Activated CD4-positive, alpha-beta T cell treated with anti-CD3 and anti-CD28 coated beads, Interleukin-2, amount 10 ng/mL, durations not matched to agents 24 days and 14 days (primary cell): ENCODE measurements around the gene ALPK1. TPM values are rescaled to one million over a fixed set of nuclear protein-coding genes. Genes with fewer than 3 reads are reported as not detected.

Source experiments
- DNase-seq: peaks from one replicate; pipeline ENCODE4 v3.0.0; 2022
- H3K27ac Mint-ChIP-seq: one replicate; pipeline ENCODE4 v1.8.0; 2022; ENCODE audit warnings: mild to moderate bottlenecking, mixed read lengths
- H3K27me3 Mint-ChIP-seq: one replicate; pipeline ENCODE4 v1.8.0; 2022; ENCODE audit warnings: mixed read lengths
- H3K36me3 Mint-ChIP-seq: one replicate; pipeline ENCODE4 v1.8.0; 2022; ENCODE audit warnings: low read depth, mild to moderate bottlenecking, mixed read lengths
- H3K4me1 Mint-ChIP-seq: one replicate; pipeline ENCODE4 v1.8.0; 2021; ENCODE audit warnings: mixed read lengths
- H3K4me3 Mint-ChIP-seq: one replicate; pipeline ENCODE4 v1.8.0; 2022; ENCODE audit warnings: mild to moderate bottlenecking, moderate library complexity, mixed read lengths
- H3K9me3 Mint-ChIP-seq: one replicate; pipeline ENCODE4 v1.8.0; 2021; ENCODE audit warnings: mixed read lengths
- intact Hi-C: fragments of 100-400 bp; cut with micrococcal nuclease; formaldehyde crosslinking; loops from one replicate; pipeline ENCODE4 v1.15.1; 2023
- total RNA-seq: library from RNA; stranded (reverse); gene quantifications from 2 replicates; pipeline ENCODE4 v1.2.3, GENCODE V29; 2022

ALPK1 gene
- 8.8 and 9.1 TPM in 2 replicates for total RNA-seq

DNA sequence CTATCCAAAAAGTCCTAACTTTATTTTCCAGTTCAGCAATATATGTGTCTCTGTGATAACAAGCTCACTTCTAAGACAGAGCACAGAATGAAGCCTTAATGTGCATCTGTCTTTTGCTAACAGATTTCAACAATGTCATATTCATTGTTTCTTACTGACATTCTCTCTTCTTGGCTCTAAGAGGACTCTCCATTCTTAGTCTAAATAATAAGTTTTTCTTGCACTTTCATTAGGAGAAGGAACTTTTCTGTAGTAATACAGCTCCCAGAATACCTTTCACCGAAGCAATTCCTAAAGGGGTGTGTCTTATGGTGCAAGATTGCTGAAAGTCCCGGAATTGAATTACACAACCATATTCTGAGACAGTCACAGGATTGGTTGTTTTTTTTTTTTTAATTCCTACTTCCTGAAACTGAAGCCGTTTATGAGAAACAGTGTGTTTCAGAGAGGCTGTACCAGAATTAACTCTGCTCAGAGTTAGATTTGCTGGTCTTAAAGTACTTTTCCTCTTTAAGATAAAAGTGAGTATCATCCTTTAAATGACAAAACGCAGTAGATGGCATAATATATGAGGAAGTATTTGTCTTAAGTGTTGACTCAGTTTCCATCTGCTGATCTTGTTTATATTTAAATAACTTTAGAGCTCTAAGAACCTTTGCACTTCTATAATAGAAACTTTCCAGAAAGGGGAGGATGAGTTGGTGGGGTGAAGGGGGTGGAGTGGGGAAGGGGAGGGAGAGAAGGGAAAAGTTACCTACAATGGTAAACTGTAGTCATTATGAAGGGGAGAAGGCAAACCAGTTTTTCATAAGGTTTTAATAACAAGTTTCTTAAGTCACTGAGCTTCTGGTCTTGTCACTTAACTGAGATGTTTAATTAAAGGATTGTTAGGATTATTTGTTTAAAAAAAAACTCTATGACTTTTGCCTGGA lies at the start of gene ALPK1:
Gene ALPK1, plus strand, starts transcription at position 421 of the 932 bp plus-strand sequence.
- peak within 1 kb of the TSS; percentile 89 for H3K4me3 Mint-ChIP-seq
- peak within 1 kb of the TSS; percentile 89 for H3K27ac Mint-ChIP-seq
- H3K36me3 Mint-ChIP-seq = peaks cover 8% of the 10 kb centered on the region
- H3K9me3 Mint-ChIP-seq = no peaks in the 10 kb centered on the region
- intact Hi-C loops = loop anchor here (1.0 kb wide), 1 partner anchor 9 kb away; no protein-coding TSS in a partner anchor
- no peaks in the 10 kb centered on the region for H3K27me3 Mint-ChIP-seq
- H3K4me1 Mint-ChIP-seq = peaks cover 30% of the 10 kb centered on the region
- peak; percentile 76 for DNase-seq

DNA sequence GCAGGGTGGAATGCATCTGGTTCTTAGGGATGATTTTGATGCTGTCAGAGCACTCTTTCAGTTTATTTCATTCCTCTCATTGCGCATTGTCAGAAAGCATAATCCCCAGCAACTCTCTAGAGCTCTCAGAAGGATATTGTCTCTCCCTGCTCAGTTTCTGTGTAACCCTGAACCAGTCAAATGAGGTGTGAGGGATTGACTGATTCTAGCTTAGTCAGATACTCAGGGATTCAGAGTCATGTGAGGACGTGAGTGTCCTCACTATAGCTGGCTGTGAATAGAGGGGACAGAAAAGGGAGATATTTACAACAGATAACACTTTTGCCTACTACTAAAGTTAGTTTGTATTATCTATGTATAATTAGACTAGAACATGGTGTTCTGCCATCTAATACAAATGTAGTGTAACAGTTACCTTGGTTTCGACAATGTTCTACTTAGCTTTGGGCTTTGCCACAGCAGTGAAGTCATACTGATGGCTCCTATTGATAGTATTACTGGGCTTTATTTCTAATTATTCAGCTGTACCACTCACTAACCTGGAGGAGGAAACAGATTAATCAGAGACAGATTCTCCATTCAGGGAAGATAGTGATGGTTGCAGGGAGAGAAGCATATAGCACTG lies 46.0 kb upstream of the ALPK1 start:
- Mint-ChIP-seq H3K4me1 (no peaks in the 10 kb centered on the region), H3K36me3 (no peaks in the 10 kb centered on the region), H3K27me3 (no peaks in the 10 kb centered on the region), H3K4me3 (no peak overlapping the region), H3K27ac (no peak overlapping the region), H3K9me3 (no peaks in the 10 kb centered on the region)
- DNase-seq = no peak
- intact Hi-C loops = no loop called here

DNA sequence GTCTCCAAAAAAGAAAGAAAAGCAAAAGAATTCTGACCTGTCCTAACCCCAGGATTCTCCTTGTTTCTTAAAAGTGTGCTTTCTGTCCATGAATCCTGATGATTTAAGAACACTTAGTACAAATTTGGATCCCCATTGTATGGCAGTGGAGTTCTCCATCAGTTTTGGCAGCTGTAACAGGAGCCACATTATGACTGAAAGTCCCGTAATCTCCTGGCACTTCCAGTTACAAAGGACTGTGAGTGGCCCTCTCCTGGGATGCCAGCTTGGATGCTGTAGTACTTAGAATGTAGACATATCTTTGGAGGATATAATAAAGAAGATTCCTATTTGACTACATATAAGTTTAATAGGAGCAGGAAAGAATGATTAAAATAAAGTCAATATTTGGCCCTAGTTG lies 44.9 kb upstream of the ALPK1 start:
- H3K4me3 Mint-ChIP-seq = no peak overlapping the region
- no peaks in the 10 kb centered on the region for H3K9me3 Mint-ChIP-seq
- H3K36me3 Mint-ChIP-seq = peaks cover 2% of the 10 kb centered on the region
- H3K27ac Mint-ChIP-seq = no peak overlapping the region
- DNase-seq = no peak
- no peaks in the 10 kb centered on the region for H3K27me3 Mint-ChIP-seq
- H3K4me1 Mint-ChIP-seq = no peaks in the 10 kb centered on the region
- intact Hi-C loops = no loop called here

DNA sequence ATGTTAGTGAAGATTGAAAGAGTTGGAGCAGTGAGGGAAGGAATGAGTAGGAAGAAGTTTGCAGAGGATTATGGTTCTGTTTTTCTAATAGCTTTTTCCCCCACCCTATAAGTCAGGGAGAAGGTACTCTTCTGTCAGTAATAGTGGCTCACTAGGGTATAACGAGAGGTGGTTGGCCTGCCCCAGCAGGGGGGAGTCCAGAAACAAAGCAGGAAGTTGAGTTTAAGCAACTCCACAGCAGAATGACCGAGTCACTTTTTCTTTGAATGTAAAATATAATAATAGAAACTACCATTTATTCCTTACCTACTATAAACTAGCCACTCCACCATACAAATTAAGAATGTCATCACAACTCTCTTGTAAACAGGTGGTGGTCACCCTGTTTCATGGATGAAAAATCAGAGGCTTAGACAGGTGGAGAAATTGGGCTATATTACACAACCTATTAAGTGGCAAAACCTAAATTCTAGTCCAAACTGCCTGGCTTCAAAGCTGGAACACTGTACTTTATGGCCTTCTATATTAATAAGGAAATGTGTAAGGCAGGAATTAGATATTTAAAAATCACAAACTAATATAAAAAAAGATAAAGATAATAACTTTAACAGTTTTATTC lies 43.7 kb upstream of the ALPK1 start:
- Mint-ChIP-seq H3K4me1 (no peaks in the 10 kb centered on the region), H3K36me3 (peaks cover 2% of the 10 kb centered on the region), H3K4me3 (no peak overlapping the region), H3K27ac (no peak overlapping the region), H3K27me3 (no peaks in the 10 kb centered on the region), H3K9me3 (no peaks in the 10 kb centered on the region)
- intact Hi-C loops = no loop called here
- DNase-seq = no peak

DNA sequence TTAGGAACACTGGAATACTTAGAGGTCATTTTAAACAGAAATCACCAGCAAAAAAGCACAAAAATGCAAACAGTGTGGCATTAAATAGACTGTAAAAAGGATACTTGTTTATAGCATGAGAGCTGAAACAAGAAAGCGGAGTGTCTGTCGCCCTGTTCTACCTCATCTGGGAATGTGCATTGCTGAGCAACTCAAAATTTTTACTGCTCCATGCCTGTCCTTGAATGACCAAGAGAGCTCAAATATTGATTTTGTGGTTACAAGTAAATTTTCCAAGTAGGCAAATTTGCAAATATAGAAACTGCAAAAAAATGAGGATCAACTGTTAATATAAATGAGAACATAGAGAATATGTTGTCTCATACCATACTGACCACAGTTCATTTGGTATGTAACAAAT lies 40.1 kb upstream of the ALPK1 start:
- H3K4me3 Mint-ChIP-seq = no peak overlapping the region
- no peaks in the 10 kb centered on the region for H3K4me1 Mint-ChIP-seq
- DNase-seq = no peak
- intact Hi-C loops = no loop called here
- peaks cover 4% of the 10 kb centered on the region for H3K36me3 Mint-ChIP-seq
- no peak overlapping the region for H3K27ac Mint-ChIP-seq
- no peaks in the 10 kb centered on the region for H3K27me3 Mint-ChIP-seq
- H3K9me3 Mint-ChIP-seq = no peaks in the 10 kb centered on the region

DNA sequence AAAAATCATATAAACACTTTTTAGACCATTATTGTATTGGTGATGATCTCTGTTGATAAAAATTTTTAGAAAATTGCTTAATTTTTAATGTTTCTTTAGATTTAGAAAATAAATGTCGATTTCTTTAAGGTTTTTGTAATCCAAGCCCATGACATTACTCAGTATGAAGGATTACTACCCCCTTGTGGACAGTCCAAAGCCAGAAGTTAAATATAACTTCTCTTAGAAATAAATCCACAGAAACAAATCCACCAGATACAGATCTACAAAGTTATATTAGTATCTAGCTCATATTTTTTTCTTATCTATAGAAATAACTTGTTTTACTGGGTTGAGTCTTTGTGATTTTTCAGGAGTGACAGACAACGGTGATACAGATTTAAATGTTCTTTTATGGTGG lies 30.3 kb upstream of the ALPK1 start:
- Mint-ChIP-seq H3K36me3 (peaks cover 23% of the 10 kb centered on the region), H3K9me3 (no peaks in the 10 kb centered on the region), H3K27ac (no peak overlapping the region), H3K27me3 (no peaks in the 10 kb centered on the region), H3K4me3 (no peak overlapping the region), H3K4me1 (peaks cover 15% of the 10 kb centered on the region)
- no peak for DNase-seq
- intact Hi-C loops = no loop called here

DNA sequence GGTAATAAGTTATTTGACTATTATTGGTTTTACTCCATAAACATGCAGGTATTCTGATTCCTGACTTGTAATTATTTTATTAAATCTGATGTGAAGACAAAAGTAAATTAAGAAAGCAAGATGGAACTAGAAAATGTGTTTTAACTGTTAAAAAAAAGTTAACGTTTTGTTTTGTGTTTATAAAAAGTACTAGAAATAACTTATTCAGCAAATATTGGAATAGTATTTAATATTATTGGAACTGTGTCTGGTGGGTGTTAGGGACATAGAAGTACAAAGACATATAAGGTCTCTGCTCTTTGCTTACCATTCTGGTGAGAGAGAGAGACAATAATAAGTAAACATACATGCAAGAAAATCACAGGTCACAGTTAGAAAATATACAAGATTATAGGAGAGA lies 27.1 kb upstream of the ALPK1 start:
- DNase-seq = no peak
- H3K4me3 Mint-ChIP-seq = no peak overlapping the region
- no peak overlapping the region for H3K27ac Mint-ChIP-seq
- peaks cover 30% of the 10 kb centered on the region for H3K4me1 Mint-ChIP-seq
- no peaks in the 10 kb centered on the region for H3K27me3 Mint-ChIP-seq
- no peaks in the 10 kb centered on the region for H3K9me3 Mint-ChIP-seq
- H3K36me3 Mint-ChIP-seq = peaks cover 42% of the 10 kb centered on the region
- intact Hi-C loops = no loop called here

DNA sequence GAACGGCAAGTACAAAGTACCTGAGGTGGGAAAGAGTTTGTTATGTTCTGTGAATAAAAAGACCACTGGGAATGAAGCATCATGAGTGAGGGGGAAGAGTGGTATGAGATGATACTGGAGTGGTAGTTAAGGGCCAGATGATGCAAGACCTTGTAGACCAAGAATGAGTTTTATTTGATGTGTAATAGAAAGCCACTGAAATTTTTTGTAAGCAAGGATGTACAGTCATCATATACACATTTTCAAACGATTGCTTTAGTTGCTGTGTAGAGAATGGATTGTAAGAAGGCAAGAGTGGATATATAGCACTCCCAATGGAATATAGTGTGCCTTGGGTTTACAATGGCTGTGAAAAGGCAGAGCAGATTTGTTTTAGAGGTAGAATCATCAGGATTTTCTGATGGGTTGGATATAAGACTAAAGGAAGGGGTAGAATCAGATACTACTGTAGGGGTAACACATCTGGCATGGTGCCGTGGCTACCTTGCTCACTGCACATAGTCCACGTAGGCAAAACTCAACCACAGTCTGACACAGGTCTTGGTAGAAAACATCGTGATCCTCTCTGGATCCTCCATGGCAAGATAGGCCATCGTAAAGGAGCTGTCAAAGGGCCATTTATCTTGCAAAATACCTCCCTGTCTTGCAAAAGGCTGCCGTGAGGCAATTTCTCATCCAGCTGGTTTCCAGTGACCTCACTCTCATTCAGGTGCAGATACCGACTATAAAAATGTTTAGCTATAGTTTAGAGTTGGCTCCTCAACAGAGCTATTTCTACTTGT lies 26.3 kb upstream of the ALPK1 start:
- Mint-ChIP-seq H3K4me1 (peaks cover 33% of the 10 kb centered on the region), H3K9me3 (no peaks in the 10 kb centered on the region), H3K27ac (no peak overlapping the region), H3K27me3 (no peaks in the 10 kb centered on the region), H3K36me3 (peaks cover 44% of the 10 kb centered on the region), H3K4me3 (no peak overlapping the region)
- no peak for DNase-seq
- intact Hi-C loops = loop anchor here (1.0 kb wide), 1 partner anchor 13 kb away; no protein-coding TSS in a partner anchor

DNA sequence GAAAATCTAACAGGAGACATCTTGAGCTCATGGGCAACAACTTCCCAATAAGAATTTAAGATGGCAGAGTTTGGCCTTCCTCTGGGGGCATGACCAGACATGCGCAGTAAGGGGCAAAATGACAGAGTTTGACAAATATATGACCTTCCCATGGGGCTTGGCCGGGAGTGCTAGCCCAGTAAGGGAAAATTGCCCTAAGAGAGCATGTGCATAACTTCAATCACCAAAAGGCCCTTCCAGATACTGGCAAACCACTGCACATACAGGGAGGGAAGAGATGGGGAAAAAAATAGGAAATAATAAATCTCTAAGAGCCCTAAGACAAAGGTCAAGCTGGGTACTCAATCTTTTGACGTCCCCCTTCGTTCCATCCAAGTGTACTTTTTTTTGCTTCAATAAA lies 24.9 kb upstream of the ALPK1 start:
- peaks cover 35% of the 10 kb centered on the region for H3K4me1 Mint-ChIP-seq
- DNase-seq = no peak
- H3K27ac Mint-ChIP-seq = no peak overlapping the region
- H3K36me3 Mint-ChIP-seq = peaks cover 50% of the 10 kb centered on the region
- H3K4me3 Mint-ChIP-seq = no peak overlapping the region
- no peaks in the 10 kb centered on the region for H3K27me3 Mint-ChIP-seq
- H3K9me3 Mint-ChIP-seq = no peaks in the 10 kb centered on the region
- intact Hi-C loops = no loop called here

DNA sequence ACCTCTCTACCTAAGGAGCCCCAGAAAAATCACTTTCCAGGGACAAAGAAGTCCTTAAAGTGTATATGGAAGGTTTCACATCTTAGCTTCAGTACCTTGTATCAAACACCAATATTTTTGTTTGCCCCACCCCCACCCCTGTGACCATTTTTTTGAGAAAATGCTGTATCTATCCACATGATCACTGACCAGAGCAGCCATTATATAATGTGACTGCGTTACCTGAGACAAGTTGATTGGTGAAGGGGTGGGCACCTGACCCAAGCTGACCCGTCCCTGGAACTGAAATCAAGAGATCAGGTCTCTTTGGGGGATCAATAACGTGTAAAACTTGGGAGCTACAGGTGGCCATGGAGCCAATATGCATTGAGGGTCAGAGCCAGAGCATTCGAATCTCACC lies 22.2 kb upstream of the ALPK1 start:
- peaks cover 49% of the 10 kb centered on the region for H3K4me1 Mint-ChIP-seq
- H3K9me3 Mint-ChIP-seq = no peaks in the 10 kb centered on the region
- DNase-seq = peak; percentile 48
- peaks cover 64% of the 10 kb centered on the region for H3K36me3 Mint-ChIP-seq
- H3K27me3 Mint-ChIP-seq = no peaks in the 10 kb centered on the region
- H3K4me3 Mint-ChIP-seq = no peak overlapping the region
- H3K27ac Mint-ChIP-seq = no peak overlapping the region
- intact Hi-C loops = loop anchor here (2.0 kb wide), 1 partner anchor 44 kb away; the partner anchor contains the start of gene AP1AR

DNA sequence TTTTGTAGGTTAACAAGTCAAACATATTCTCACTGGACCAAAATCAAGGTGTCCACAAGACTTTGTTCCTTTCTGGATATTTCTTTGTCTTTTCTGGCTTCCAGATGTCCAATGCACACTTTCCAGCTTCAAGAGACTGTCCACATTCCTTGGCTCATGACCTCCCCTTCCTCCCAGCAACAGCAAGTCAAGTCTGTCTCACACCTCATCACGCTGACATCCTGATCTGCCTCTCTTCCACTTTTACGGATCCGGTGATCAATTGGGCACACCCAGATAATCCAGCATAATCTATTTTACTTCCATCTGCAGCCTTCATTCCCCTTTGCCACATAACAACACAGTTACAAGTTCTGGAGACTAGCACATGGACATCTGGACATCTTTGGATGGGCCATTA lies 21.1 kb upstream of the ALPK1 start:
- Mint-ChIP-seq H3K4me1 (peaks cover 51% of the 10 kb centered on the region), H3K27me3 (no peaks in the 10 kb centered on the region), H3K27ac (peak overlapping the region; percentile 16), H3K36me3 (peaks cover 60% of the 10 kb centered on the region), H3K4me3 (no peak overlapping the region), H3K9me3 (no peaks in the 10 kb centered on the region)
- DNase-seq = no peak
- intact Hi-C loops = no loop called here

DNA sequence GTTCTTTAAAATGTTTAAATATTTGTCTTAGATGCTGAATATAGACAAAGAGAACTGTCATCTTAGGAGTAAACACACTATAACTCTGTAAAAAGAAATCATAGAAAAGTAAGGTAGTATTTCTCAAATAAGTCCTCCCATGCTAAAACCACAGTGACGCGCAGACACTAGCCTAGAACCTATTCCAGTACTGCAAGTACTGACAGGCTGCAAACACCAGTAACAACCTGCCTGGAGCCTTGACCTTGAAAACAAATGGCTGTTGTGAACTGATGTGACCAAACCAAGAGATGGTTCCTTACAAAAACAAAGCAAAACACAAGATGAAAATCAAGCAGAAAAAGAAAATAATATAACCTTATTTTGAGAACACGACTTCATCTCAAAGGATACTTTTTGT lies 19.9 kb upstream of the ALPK1 start:
- intact Hi-C loops = no loop called here
- peaks cover 55% of the 10 kb centered on the region for H3K4me1 Mint-ChIP-seq
- H3K36me3 Mint-ChIP-seq = peaks cover 62% of the 10 kb centered on the region
- no peak overlapping the region for H3K4me3 Mint-ChIP-seq
- DNase-seq = no peak
- H3K27me3 Mint-ChIP-seq = no peaks in the 10 kb centered on the region
- H3K9me3 Mint-ChIP-seq = no peaks in the 10 kb centered on the region
- peak overlapping the region; percentile 58 for H3K27ac Mint-ChIP-seq

DNA sequence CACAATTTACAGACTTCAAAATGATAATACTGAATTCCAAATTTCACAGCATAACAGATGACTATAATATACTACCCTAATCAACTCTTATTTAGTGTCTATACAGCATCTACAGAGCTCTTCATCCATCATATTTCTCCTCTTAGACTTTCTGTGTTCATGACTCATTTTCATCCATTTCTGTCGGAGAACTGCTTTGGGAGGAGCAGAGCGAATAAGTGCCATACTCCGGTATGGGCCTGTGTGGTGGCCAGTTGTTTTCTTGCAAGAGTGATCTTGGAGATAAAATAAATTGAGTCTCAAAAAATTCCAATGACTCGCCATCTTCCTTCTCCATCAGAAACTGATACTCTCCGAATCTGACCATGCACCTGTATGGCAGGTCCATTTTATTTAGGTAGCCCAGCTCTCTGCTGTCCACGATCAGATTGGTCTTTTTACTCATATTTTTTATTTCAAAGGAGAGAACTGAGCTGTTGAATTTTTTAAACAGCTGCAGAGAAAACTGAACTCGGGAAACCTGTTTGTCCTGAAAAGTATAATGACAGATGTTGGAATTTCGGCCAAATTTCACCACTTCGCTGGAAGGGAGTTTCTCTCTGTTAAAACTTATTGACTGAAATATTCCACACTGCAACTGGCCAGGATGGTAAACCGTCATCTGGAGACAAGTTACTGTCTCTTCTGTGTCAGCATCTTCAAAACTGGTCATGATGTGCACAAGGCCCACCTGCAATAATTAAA lies 19.3 kb upstream of the ALPK1 start:
- peaks cover 65% of the 10 kb centered on the region for H3K36me3 Mint-ChIP-seq
- intact Hi-C loops = no loop called here
- no peaks in the 10 kb centered on the region for H3K9me3 Mint-ChIP-seq
- peaks cover 60% of the 10 kb centered on the region for H3K4me1 Mint-ChIP-seq
- DNase-seq = no peak
- peak overlapping the region; percentile 27 for H3K27ac Mint-ChIP-seq
- no peak overlapping the region for H3K4me3 Mint-ChIP-seq
- H3K27me3 Mint-ChIP-seq = no peaks in the 10 kb centered on the region
